HG03103 (cell line): ENCODE data around the gene SLCO2A1.

Experiments used
- ATAC-seq: cut with Tn5 transposase; IDR thresholded peaks from one replicate; pipeline ENCODE4 v1.9.1; 2021; ENCODE audit warnings: low read depth; ENCODE audit not compliant: unreplicated experiment

SLCO2A1 gene

GRCh38 chr3:134035836-134036235 is 6.1 kb upstream of the SLCO2A1 start:
- ATAC-seq: no peak

- no peak for ATAC-seq
These were observed 4.5 kb upstream of the SLCO2A1 start for GRCh38 chr3:134034005-134034785.

- ATAC-seq: no peak
These were observed 3.7 kb upstream of the SLCO2A1 start for GRCh38 chr3:134033315-134033996.

- no peak for ATAC-seq
These were observed 1.7 kb upstream of the SLCO2A1 start for GRCh38 chr3:134031348-134031915.

- ATAC-seq: no peak
These were observed 938 bp upstream of the SLCO2A1 start for GRCh38 chr3:134030379-134031347.

- ATAC-seq: no peak
These were observed 430 bp downstream of the SLCO2A1 start for GRCh38 chr3:134029256-134029733.

GRCh38 chr3:134028486-134029255 is 1.1 kb downstream of the SLCO2A1 start:
- no peak for ATAC-seq

GRCh38 chr3:134027631-134028030 is 2.1 kb downstream of the SLCO2A1 start:
- no peak for ATAC-seq

- no peak for ATAC-seq
These were observed 9.5 kb downstream of the SLCO2A1 start for GRCh38 chr3:134020135-134020680.

- no peak for ATAC-seq
These were observed 10.9 kb downstream of the SLCO2A1 start for GRCh38 chr3:134018850-134019249.

GRCh38 chr3:134018406-134018805 is 11.3 kb downstream of the SLCO2A1 start:
- ATAC-seq: no peak

GRCh38 chr3:134017490-134017889 is 12.2 kb downstream of the SLCO2A1 start:
- ATAC-seq: no peak

- no peak for ATAC-seq
These were observed 15.5 kb downstream of the SLCO2A1 start for GRCh38 chr3:134014270-134014669.

GRCh38 chr3:134013280-134013679 is 16.4 kb downstream of the SLCO2A1 start:
- ATAC-seq: no peak

GRCh38 chr3:134009345-134010000 is 20.3 kb downstream of the SLCO2A1 start:
- ATAC-seq: no peak

- ATAC-seq: no peak
These were observed 21.0 kb downstream of the SLCO2A1 start for GRCh38 chr3:134008630-134009156.

- ATAC-seq: no peak
These were observed 21.9 kb downstream of the SLCO2A1 start for GRCh38 chr3:134007819-134008218.

GRCh38 chr3:134004841-134005240 is 24.9 kb downstream of the SLCO2A1 start:
- no peak for ATAC-seq

GRCh38 chr3:134003066-134003465 is 26.7 kb downstream of the SLCO2A1 start:
- ATAC-seq: no peak
